ENCODE results near the gene SLC35F6. TPM values are rescaled to one million over a fixed set of nuclear protein-coding genes. Genes with fewer than 3 reads are reported as not detected.

The SLC35F6 gene
- total RNA-seq, 1 experiment from 2014 or later: 10.3 TPM

DNA sequence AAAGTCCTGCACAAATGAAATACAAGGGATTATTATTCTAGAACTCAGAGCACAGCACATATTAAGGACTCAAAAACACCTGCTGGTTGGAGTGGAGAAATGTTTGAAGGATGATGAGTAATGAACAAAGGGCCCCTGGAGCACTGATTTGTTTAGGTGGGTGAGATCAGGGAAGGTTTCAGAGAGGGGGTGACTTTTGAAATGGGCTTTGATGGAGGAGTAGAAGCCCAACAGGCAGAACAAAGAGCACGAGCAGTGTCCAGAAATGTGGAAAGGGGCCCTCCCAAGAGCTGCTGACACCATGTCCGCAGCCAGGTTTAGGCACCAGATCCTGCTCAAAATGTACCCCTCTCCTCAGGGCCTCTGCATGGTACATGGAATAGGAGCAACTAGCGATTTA, 47.7 kb upstream of the SLC35F6 start (continued):
- TF ChIP-seq, protein P1, sequence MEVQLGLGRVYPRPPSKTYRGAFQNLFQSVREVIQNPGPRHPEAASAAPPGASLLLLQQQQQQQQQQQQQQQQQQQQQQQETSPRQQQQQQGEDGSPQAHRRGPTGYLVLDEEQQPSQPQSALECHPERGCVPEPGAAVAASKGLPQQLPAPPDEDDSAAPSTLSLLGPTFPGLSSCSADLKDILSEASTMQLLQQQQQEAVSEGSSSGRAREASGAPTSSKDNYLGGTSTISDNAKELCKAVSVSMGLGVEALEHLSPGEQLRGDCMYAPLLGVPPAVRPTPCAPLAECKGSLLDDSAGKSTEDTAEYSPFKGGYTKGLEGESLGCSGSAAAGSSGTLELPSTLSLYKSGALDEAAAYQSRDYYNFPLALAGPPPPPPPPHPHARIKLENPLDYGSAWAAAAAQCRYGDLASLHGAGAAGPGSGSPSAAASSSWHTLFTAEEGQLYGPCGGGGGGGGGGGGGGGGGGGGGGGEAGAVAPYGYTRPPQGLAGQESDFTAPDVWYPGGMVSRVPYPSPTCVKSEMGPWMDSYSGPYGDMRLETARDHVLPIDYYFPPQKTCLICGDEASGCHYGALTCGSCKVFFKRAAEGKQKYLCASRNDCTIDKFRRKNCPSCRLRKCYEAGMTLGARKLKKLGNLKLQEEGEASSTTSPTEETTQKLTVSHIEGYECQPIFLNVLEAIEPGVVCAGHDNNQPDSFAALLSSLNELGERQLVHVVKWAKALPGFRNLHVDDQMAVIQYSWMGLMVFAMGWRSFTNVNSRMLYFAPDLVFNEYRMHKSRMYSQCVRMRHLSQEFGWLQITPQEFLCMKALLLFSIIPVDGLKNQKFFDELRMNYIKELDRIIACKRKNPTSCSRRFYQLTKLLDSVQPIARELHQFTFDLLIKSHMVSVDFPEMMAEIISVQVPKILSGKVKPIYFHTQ (CRISPR knock-in tag; IDR thresholded peaks at IDR 0.05): no peak
- TF ChIP-seq ZNF317 (CRISPR knock-in tag; IDR thresholded peaks at IDR 0.05; ENCODE audit: borderline replicate concordance, low read depth) (no peak), HMGA2 (CRISPR knock-in tag; IDR thresholded peaks at IDR 0.05) (no peak)
- TF ChIP-seq, protein P2, sequence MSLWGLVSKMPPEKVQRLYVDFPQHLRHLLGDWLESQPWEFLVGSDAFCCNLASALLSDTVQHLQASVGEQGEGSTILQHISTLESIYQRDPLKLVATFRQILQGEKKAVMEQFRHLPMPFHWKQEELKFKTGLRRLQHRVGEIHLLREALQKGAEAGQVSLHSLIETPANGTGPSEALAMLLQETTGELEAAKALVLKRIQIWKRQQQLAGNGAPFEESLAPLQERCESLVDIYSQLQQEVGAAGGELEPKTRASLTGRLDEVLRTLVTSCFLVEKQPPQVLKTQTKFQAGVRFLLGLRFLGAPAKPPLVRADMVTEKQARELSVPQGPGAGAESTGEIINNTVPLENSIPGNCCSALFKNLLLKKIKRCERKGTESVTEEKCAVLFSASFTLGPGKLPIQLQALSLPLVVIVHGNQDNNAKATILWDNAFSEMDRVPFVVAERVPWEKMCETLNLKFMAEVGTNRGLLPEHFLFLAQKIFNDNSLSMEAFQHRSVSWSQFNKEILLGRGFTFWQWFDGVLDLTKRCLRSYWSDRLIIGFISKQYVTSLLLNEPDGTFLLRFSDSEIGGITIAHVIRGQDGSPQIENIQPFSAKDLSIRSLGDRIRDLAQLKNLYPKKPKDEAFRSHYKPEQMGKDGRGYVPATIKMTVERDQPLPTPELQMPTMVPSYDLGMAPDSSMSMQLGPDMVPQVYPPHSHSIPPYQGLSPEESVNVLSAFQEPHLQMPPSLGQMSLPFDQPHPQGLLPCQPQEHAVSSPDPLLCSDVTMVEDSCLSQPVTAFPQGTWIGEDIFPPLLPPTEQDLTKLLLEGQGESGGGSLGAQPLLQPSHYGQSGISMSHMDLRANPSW (CRISPR knock-in tag; conservative IDR thresholded peaks at IDR 0.05; ENCODE audit: low read depth): no peak
- TF ChIP-seq, protein P3, sequence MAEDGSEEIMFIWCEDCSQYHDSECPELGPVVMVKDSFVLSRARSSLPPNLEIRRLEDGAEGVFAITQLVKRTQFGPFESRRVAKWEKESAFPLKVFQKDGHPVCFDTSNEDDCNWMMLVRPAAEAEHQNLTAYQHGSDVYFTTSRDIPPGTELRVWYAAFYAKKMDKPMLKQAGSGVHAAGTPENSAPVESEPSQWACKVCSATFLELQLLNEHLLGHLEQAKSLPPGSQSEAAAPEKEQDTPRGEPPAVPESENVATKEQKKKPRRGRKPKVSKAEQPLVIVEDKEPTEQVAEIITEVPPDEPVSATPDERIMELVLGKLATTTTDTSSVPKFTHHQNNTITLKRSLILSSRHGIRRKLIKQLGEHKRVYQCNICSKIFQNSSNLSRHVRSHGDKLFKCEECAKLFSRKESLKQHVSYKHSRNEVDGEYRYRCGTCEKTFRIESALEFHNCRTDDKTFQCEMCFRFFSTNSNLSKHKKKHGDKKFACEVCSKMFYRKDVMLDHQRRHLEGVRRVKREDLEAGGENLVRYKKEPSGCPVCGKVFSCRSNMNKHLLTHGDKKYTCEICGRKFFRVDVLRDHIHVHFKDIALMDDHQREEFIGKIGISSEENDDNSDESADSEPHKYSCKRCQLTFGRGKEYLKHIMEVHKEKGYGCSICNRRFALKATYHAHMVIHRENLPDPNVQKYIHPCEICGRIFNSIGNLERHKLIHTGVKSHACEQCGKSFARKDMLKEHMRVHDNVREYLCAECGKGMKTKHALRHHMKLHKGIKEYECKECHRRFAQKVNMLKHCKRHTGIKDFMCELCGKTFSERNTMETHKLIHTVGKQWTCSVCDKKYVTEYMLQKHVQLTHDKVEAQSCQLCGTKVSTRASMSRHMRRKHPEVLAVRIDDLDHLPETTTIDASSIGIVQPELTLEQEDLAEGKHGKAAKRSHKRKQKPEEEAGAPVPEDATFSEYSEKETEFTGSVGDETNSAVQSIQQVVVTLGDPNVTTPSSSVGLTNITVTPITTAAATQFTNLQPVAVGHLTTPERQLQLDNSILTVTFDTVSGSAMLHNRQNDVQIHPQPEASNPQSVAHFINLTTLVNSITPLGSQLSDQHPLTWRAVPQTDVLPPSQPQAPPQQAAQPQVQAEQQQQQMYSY (CRISPR knock-in tag; IDR thresholded peaks at IDR 0.05): no peak
- TF ChIP-seq, protein P4, sequence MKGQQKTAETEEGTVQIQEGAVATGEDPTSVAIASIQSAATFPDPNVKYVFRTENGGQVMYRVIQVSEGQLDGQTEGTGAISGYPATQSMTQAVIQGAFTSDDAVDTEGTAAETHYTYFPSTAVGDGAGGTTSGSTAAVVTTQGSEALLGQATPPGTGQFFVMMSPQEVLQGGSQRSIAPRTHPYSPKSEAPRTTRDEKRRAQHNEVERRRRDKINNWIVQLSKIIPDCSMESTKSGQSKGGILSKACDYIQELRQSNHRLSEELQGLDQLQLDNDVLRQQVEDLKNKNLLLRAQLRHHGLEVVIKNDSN (CRISPR knock-in tag; IDR thresholded peaks at IDR 0.05): no peak
- TF ChIP-seq, protein P5, sequence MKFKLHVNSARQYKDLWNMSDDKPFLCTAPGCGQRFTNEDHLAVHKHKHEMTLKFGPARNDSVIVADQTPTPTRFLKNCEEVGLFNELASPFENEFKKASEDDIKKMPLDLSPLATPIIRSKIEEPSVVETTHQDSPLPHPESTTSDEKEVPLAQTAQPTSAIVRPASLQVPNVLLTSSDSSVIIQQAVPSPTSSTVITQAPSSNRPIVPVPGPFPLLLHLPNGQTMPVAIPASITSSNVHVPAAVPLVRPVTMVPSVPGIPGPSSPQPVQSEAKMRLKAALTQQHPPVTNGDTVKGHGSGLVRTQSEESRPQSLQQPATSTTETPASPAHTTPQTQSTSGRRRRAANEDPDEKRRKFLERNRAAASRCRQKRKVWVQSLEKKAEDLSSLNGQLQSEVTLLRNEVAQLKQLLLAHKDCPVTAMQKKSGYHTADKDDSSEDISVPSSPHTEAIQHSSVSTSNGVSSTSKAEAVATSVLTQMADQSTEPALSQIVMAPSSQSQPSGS (CRISPR knock-in tag; IDR thresholded peaks at IDR 0.05; ENCODE audit: borderline replicate concordance, low read depth): no peak

DNA sequence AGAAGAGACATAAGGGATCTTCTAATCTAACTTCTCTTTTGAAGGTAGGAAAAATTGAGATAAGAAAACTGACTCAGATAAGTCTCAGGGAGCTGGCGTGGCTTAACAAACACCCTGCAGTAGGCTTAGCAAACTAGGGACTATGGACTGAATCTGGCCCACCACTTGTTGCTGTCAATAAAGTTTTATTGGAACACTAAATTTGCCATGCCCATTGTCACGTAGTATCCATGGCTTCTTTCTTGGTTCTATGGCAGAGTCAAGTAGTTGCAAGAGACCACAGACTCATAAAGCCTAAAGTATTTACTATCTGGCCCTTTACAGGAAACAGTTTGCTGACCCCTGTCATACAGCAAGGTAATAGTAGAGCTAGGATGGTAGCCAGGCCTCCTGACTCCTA, 47.3 kb upstream of the SLC35F6 start:
- no peak overlapping the region for H3K27ac Mint-ChIP-seq
- no peak for DNase-seq (ENCODE audit: low spot score)
- TF ChIP-seq SOX15 (CRISPR knock-in tag; IDR thresholded peaks at IDR 0.05) (no peak), ELF4 (CRISPR knock-in tag; IDR thresholded peaks at IDR 0.05; ENCODE audit: low read depth) (no peak), GTF2I (CRISPR knock-in tag; conservative IDR thresholded peaks at IDR 0.05) (no peak), NR1H2 (CRISPR knock-in tag; IDR thresholded peaks at IDR 0.05) (no peak), ZNF396 (CRISPR knock-in tag; IDR thresholded peaks at IDR 0.05; ENCODE audit: borderline replicate concordance) (no peak), CREM (CRISPR knock-in tag; IDR thresholded peaks at IDR 0.05) (no peak), JUN (CRISPR knock-in tag; IDR thresholded peaks at IDR 0.05) (no peak), FOXJ3 (CRISPR knock-in tag; IDR thresholded peaks at IDR 0.05; ENCODE audit: borderline replicate concordance) (no peak), TCF7 (CRISPR knock-in tag; IDR thresholded peaks at IDR 0.05; ENCODE audit: low read depth) (no peak)
- TF ChIP-seq, protein P6, sequence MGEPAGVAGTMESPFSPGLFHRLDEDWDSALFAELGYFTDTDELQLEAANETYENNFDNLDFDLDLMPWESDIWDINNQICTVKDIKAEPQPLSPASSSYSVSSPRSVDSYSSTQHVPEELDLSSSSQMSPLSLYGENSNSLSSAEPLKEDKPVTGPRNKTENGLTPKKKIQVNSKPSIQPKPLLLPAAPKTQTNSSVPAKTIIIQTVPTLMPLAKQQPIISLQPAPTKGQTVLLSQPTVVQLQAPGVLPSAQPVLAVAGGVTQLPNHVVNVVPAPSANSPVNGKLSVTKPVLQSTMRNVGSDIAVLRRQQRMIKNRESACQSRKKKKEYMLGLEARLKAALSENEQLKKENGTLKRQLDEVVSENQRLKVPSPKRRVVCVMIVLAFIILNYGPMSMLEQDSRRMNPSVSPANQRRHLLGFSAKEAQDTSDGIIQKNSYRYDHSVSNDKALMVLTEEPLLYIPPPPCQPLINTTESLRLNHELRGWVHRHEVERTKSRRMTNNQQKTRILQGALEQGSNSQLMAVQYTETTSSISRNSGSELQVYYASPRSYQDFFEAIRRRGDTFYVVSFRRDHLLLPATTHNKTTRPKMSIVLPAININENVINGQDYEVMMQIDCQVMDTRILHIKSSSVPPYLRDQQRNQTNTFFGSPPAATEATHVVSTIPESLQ (CRISPR knock-in tag; IDR thresholded peaks at IDR 0.05): no peak
- TF ChIP-seq, protein P7, sequence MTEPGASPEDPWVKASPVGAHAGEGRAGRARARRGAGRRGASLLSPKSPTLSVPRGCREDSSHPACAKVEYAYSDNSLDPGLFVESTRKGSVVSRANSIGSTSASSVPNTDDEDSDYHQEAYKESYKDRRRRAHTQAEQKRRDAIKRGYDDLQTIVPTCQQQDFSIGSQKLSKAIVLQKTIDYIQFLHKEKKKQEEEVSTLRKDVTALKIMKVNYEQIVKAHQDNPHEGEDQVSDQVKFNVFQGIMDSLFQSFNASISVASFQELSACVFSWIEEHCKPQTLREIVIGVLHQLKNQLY (CRISPR knock-in tag; IDR thresholded peaks at IDR 0.05): no peak
- TF ChIP-seq, protein P8, sequence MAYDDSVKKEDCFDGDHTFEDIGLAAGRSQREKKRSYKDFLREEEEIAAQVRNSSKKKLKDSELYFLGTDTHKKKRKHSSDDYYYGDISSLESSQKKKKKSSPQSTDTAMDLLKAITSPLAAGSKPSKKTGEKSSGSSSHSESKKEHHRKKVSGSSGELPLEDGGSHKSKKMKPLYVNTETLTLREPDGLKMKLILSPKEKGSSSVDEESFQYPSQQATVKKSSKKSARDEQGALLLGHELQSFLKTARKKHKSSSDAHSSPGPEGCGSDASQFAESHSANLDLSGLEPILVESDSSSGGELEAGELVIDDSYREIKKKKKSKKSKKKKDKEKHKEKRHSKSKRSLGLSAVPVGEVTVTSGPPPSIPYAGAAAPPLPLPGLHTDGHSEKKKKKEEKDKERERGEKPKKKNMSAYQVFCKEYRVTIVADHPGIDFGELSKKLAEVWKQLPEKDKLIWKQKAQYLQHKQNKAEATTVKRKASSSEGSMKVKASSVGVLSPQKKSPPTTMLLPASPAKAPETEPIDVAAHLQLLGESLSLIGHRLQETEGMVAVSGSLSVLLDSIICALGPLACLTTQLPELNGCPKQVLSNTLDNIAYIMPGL (CRISPR knock-in tag; IDR thresholded peaks at IDR 0.05): no peak
- TF ChIP-seq, protein P9, sequence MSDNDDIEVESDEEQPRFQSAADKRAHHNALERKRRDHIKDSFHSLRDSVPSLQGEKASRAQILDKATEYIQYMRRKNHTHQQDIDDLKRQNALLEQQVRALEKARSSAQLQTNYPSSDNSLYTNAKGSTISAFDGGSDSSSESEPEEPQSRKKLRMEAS (CRISPR knock-in tag; IDR thresholded peaks at IDR 0.05): no peak

More for the DNA sequence above, 47.3 kb upstream of the SLC35F6 start:
- peaks cover 11% of the 10 kb centered on the region for H3K4me1 Mint-ChIP-seq
- CTCF ChIA-PET: no interaction called here
- no peaks in the 10 kb centered on the region for H3K9me3 Mint-ChIP-seq
- no peak overlapping the region for H3K4me3 Mint-ChIP-seq
- no peaks in the 10 kb centered on the region for H3K36me3 Mint-ChIP-seq
- POLR2A ChIA-PET: no interaction called here
- no peaks in the 10 kb centered on the region; the same call in 1 of the 2 replicates for H3K27me3 Mint-ChIP-seq (ENCODE audit: low read depth)
- ATAC-seq: no peak
